ENCODE results near the gene RIPPLY3. TPM values are rescaled to one million over a fixed set of nuclear protein-coding genes. Genes with fewer than 3 reads are reported as not detected.

Gene RIPPLY3

Small RNA genes lying within 50 kb of the gene (small RNA-seq; reads per million reads assigned to genes)
- gene RF00019 (ENCODE audit: insufficient read depth), result not detected
- gene RNU6-696P (ENCODE audit: insufficient read depth), result not detected

Measured in mesendoderm (in vitro differentiated cells).